Peyer's patch (tissue), 4 donors: ENCODE results near the gene RIPPLY3.

Source experiments
- CTCF ChIP-seq, 6 experiments: fragments of 450-650 bp in 4 of 6; fragments of 200-600 bp in 2 of 6; sonication (generic) in 1 of 6; IDR thresholded peaks; one replicate each; pipeline ENCODE4 v1.5.1; 2017 to 2019; ENCODE audit warnings: antibody characterized with exemption in 6 of 6, mild to moderate bottlenecking in 3 of 6, moderate library complexity in 1 of 6
- POLR2A ChIP-seq, 2 donors: fragments of 450-650 bp; IDR thresholded peaks; one replicate each; pipeline ENCODE4 v1.5.1; 2017; ENCODE audit warnings: antibody characterized with exemption in 2 of 2, mild to moderate bottlenecking in 2 of 2, moderate library complexity in 2 of 2

- peak in 1 of 6 experiments; percentile 8 for TF ChIP-seq CTCF (IDR thresholded peaks at IDR 0.05)
- no peak for TF ChIP-seq POLR2A (IDR thresholded peaks at IDR 0.05)
Observed at GRCh38 chr21:37000381-37000780, 6.1 kb upstream of the RIPPLY3 start.
